Measurements from ENCODE around the gene TCHP. TPM values are rescaled to one million over a fixed set of nuclear protein-coding genes. Genes with fewer than 3 reads are reported as not detected.

Gene TCHP
- total and polyA plus RNA-seq, 12 donors: 8.3 to 21.1 (median 10.6) TPM

GRCh38 chr12:109951751-109952150 is 51.7 kb downstream of the TCHP start:
- Histone ChIP-seq H3K27ac (peak overlapping the region; percentile 9 to 89 (median 55)), H3K4me3 (no peak overlapping the region), H3K36me3 (replicated peaks in 1 of 2) (peaks cover 0 to 90% of the 10 kb centered on the region in 2 donors), H3K27me3 (no peaks in the 10 kb centered on the region), H3K4me1 (replicated peaks in 1 of 2) (peaks cover 27 to 59% of the 10 kb centered on the region in 2 donors), H3K9me3 (replicated peaks in 1 of 3) (no peaks in the 10 kb centered on the region)
- TF ChIP-seq CTCF (IDR thresholded peaks at IDR 0.05): no peak
- no peak for TF ChIP-seq POLR2A (IDR thresholded peaks at IDR 0.05)
- WGBS, 4 donors: 69 to 86% (median 71%) methylated on average over 7 of the region's 7 CpGs
- peak; percentile 14 to 75 (median 58) for DNase-seq
- intact Hi-C loops (cut with DNase I): no loop called here

- TF ChIP-seq POLR2A (IDR thresholded peaks at IDR 0.05): no peak
- TF ChIP-seq CTCF (IDR thresholded peaks at IDR 0.05): no peak
- DNase-seq: peak in 3 of 7 donors; percentile 13 to 62 (median 19)
- intact Hi-C loops (cut with DNase I): no loop called here
- Histone ChIP-seq H3K4me3 (no peak overlapping the region), H3K4me1 (replicated peaks in 1 of 2) (peaks cover 25 to 54% of the 10 kb centered on the region in 2 donors), H3K36me3 (replicated peaks in 1 of 2) (peaks cover 0 to 90% of the 10 kb centered on the region in 2 donors), H3K27ac (peak overlapping the region in 4 of 5 donors; percentile 46 to 89 (median 69)), H3K27me3 (no peaks in the 10 kb centered on the region), H3K9me3 (replicated peaks in 1 of 3) (no peaks in the 10 kb centered on the region)
- WGBS, 4 donors: 84 to 92% (median 90%) methylated on average over 11 of the region's 11 CpGs
These were observed 52.2 kb downstream of the TCHP start for GRCh38 chr12:109952160-109952858.

- Histone ChIP-seq H3K36me3 (replicated peaks in 1 of 2) (peaks cover 0 to 90% of the 10 kb centered on the region in 2 donors), H3K4me3 (no peak overlapping the region), H3K4me1 (replicated peaks in 1 of 2) (peaks cover 25 to 48% of the 10 kb centered on the region in 2 donors), H3K27me3 (no peaks in the 10 kb centered on the region), H3K27ac (peak overlapping the region in 3 of 5 donors; percentile 55 to 89 (median 83)), H3K9me3 (replicated peaks in 1 of 3) (no peaks in the 10 kb centered on the region)
- intact Hi-C loops (cut with DNase I): no loop called here
- 93 to 95% (median 94%) methylated on average over 6 to 8 of the region's 8 CpGs for WGBS, 4 donors
- TF ChIP-seq POLR2A (IDR thresholded peaks at IDR 0.05) (no peak), CTCF (IDR thresholded peaks at IDR 0.05) (no peak)
- no peak for DNase-seq
These were observed 52.8 kb downstream of the TCHP start for GRCh38 chr12:109952873-109953272.

GRCh38 chr12:109953656-109954055 is 53.6 kb downstream of the TCHP start:
- Histone ChIP-seq H3K27ac (no peak overlapping the region), H3K9me3 (replicated peaks in 1 of 3) (no peaks in the 10 kb centered on the region), H3K4me1 (replicated peaks in 1 of 2) (peaks cover 21 to 40% of the 10 kb centered on the region in 2 donors), H3K36me3 (replicated peaks in 1 of 2) (peaks cover 0 to 90% of the 10 kb centered on the region in 2 donors), H3K27me3 (no peaks in the 10 kb centered on the region), H3K4me3 (no peak overlapping the region)
- no peak for DNase-seq
- TF ChIP-seq POLR2A (IDR thresholded peaks at IDR 0.05) (no peak), CTCF (IDR thresholded peaks at IDR 0.05) (no peak)
- 95 to 99% (median 95%) methylated on average over 5 of the region's 5 CpGs for WGBS, 4 donors
- intact Hi-C loops (cut with DNase I): no loop called here
